ENCODE measurements around the gene ITGBL1.

Gene ITGBL1

GRCh38 chr13:101417043-101417406 is 35.5 kb upstream of the ITGBL1 start:
- H3K9me3 ChIP-seq (ENCODE audit: control insufficient read depth, insufficient read depth, low read depth, low read length) = no peaks in the 10 kb centered on the region
- ChIA-PET POLR2A (no interaction called here), CTCF (no interaction called here)
- peaks cover 2% of the 10 kb centered on the region; the same call in 1 of the 2 replicates for H3K4me1 ChIP-seq (ENCODE audit: control insufficient read depth, insufficient read depth, low read length)
- TF ChIP-seq ZNF433 (tag by site-specific recombination; IDR thresholded peaks at IDR 0.05; ENCODE audit: low read depth) (no peak), ZNF324 (tag by site-specific recombination; IDR thresholded peaks at IDR 0.05) (no peak), KLF10 (tag by site-specific recombination; IDR thresholded peaks at IDR 0.05) (no peak), ZEB2 (tag by site-specific recombination; IDR thresholded peaks at IDR 0.05) (no peak), ZNF155 (tag by site-specific recombination; IDR thresholded peaks at IDR 0.05) (no peak), GFI1B (tag by site-specific recombination; IDR thresholded peaks at IDR 0.05) (0 out of 2 replicates have a peak, but pooled peaks have one; percentile 31), REPIN1 (tag by site-specific recombination; IDR thresholded peaks at IDR 0.05; ENCODE audit: low read depth) (no peak), ZSCAN18 (tag by site-specific recombination; IDR thresholded peaks at IDR 0.05) (no peak), ZBTB17 (tag by site-specific recombination; IDR thresholded peaks at IDR 0.05) (peak; percentile 76), ZNF184 (tag by site-specific recombination; IDR thresholded peaks at IDR 0.05) (no peak), ZBTB20 (tag by site-specific recombination; IDR thresholded peaks at IDR 0.05) (peak; percentile 33; the same call in 1 of the 2 replicates), ZNF292 (tag by site-specific recombination; IDR thresholded peaks at IDR 0.05; ENCODE audit: borderline replicate concordance, low read depth) (no peak), EGR2 (tag by site-specific recombination; IDR thresholded peaks at IDR 0.05; ENCODE audit: low read depth) (peak; percentile 57; the same call in 1 of the 2 replicates), ZNF600 (tag by site-specific recombination; IDR thresholded peaks at IDR 0.05) (peak; percentile 75), ZNF335 (tag by site-specific recombination; conservative IDR thresholded peaks at IDR 0.05) (0 out of 2 replicates have a peak, but pooled peaks have one; percentile 50), ZNF830 (tag by site-specific recombination; IDR thresholded peaks at IDR 0.05; ENCODE audit: low read depth) (no peak), ZNF561 (tag by site-specific recombination; IDR thresholded peaks at IDR 0.05; ENCODE audit: borderline replicate concordance) (no peak), HOXD13 (CRISPR knock-in tag; IDR thresholded peaks at IDR 0.05; ENCODE audit: borderline replicate concordance) (no peak), ZNF747 (tag by site-specific recombination; IDR thresholded peaks at IDR 0.05) (no peak), ZNF514 (tag by site-specific recombination; IDR thresholded peaks at IDR 0.05) (no peak), TSHZ1 (tag by site-specific recombination; IDR thresholded peaks at IDR 0.05; ENCODE audit: borderline replicate concordance) (peak; percentile 24; the same call in 1 of the 2 replicates), ZBTB48 (tag by site-specific recombination; IDR thresholded peaks at IDR 0.05) (peak; percentile 65; the same call in 1 of the 2 replicates), ZBTB21 (tag by site-specific recombination; IDR thresholded peaks at IDR 0.05) (no peak), ZFHX2 (tag by site-specific recombination; conservative IDR thresholded peaks at IDR 0.05) (peak; percentile 43; the same call in 1 of the 2 replicates), ZNF580 (tag by site-specific recombination; IDR thresholded peaks at IDR 0.05) (no peak), ZNF670 (tag by site-specific recombination; IDR thresholded peaks at IDR 0.05; ENCODE audit: low read depth) (no peak)
- H3K4me3 ChIP-seq (ENCODE audit: low read depth, low read length) = peak overlapping the region; percentile 62
- H3K36me3 ChIP-seq (ENCODE audit: control insufficient read depth in 2 of 2, insufficient read depth in 1 of 2, low read length in 2 of 2) = no peaks in the 10 kb centered on the region
- peak overlapping the region; percentile 85 for H3K27ac ChIP-seq (ENCODE audit: extremely low read depth, low read depth, low read length)

Data from HEK293 (cell line).